ENCODE data around the gene RNF135. TPM values are rescaled to one million over a fixed set of nuclear protein-coding genes. Genes with fewer than 3 reads are reported as not detected.

Gene RNF135
- total RNA-seq, 1 donor from 2014 or later, result 4.7 TPM

Other genes with a start within 250 kb of the RNF135 start
- gene CRLF3, start 146.3 kb upstream of the RNF135 start, total RNA-seq, result 4.2 TPM
- 0.45 TPM for gene ATAD5, start 139.1 kb upstream of the RNF135 start, total RNA-seq
- 8.6 TPM for gene TEFM, start 64.8 kb upstream of the RNF135 start, total RNA-seq
- 7.7 TPM for gene ADAP2, start 49.1 kb upstream of the RNF135 start, total RNA-seq
- 20.4 TPM for gene NF1, start 123.9 kb downstream of the RNF135 start, total RNA-seq